ENCODE data around the gene NUCKS1. TPM values are rescaled to one million over a fixed set of nuclear protein-coding genes. Genes with fewer than 3 reads are reported as not detected.

The NUCKS1 gene
- polyA plus RNA-seq, 1 of the 3 experiments (the other 2 are of a cell fraction), result 25.4 TPM

DNA sequence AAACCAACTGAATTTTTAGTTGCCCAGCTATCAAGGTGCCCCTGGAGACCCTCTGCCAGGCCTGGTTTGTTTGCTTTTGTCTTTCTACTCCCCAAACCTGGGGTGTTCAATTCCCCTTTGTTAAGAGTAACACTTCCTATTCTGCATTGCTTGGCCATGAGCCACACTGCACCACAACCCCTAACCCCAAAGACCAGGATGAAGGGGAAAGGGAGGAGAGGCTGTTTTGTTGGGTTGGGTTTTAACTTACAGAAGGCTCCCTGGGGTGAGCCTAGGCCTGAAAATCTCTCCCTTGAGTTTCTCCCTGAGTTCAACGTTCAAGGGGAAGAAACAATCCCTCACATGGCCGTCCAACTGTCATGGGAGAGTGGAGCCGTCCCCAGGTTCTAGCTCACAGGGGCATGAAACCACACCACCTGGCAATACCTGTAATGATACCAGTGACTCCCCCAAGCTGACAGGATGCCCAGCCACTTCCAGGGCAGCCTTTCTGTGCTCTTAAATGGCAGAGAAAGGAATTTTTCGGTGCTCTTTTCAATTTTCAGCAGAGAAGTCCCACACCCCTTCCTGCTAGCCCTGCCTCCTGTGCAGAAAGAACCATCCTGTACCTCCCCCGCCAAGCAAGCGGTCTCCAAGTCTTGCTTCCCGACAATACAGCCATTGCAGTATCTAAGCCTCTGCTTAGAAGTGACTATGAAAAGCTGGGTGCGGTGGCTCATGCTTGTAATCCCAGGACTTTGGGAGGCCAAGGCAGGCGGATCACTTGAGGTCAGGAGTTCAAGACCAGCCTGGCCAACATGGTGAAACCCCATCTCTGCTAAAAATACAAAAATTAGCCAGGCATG, 84.6 kb downstream of the NUCKS1 start:
- Histone ChIP-seq H3K79me2 (ENCODE audit: insufficient read depth) (peaks cover 5% of the 10 kb centered on the region; the same call in 1 of the 2 replicates), H3K4me1 (ENCODE audit: control insufficient read depth in 1 of 2, insufficient read depth in 2 of 2, low read depth in 1 of 2, low read length in 1 of 2) (peaks cover 0 to 16% of the 10 kb centered on the region in 2 experiments; a peak in 1 of 4 replicates), H3K27ac (ENCODE audit: low read depth in 2 of 2, low read length in 1 of 2) (no peak overlapping the region), H3K9me2 (no peaks in the 10 kb centered on the region), H3K9ac (no peak overlapping the region), H3K27me3 (ENCODE audit: insufficient read depth) (no peaks in the 10 kb centered on the region), H4K20me1 (ENCODE audit: insufficient read depth) (no peaks in the 10 kb centered on the region), H3F3A (replicated peaks; ENCODE audit: insufficient read depth) (no peaks in the 10 kb centered on the region), H3K4me3 (ENCODE audit: low read depth in 2 of 2, low read length in 1 of 2) (no peak overlapping the region), H3K9me3 (no peaks in the 10 kb centered on the region), H2AFZ (ENCODE audit: low read depth) (no peak overlapping the region), H3K4me2 (no peak overlapping the region), H3K36me3 (replicated peaks in 1 of 2; ENCODE audit: control insufficient read depth in 1 of 2, insufficient read depth in 2 of 2, low read length in 1 of 2) (no peaks in the 10 kb centered on the region)
- ChIA-PET POLR2A (no interaction called here), CTCF (interaction anchor here (0.9 to 18.5 kb wide), 8 partner anchors 5 to 180 kb away, joined by 3 to 443 read pairs (median 111); partner anchors contain the start of gene SLC45A3)
- no peak for DNase-seq
- no peak for TF ChIP-seq FOXM1 (IDR thresholded peaks at IDR 0.05; ENCODE audit: low read depth)
- TF ChIP-seq MXI1 (IDR thresholded peaks at IDR 0.05; ENCODE audit: low read depth, low read length), result no peak
- no peak for TF ChIP-seq FOSL2 (IDR thresholded peaks at IDR 0.05; ENCODE audit: borderline replicate concordance, low read depth)
- TF ChIP-seq TCF12 (IDR thresholded peaks at IDR 0.05), result no peak
- TF ChIP-seq, protein P1, sequence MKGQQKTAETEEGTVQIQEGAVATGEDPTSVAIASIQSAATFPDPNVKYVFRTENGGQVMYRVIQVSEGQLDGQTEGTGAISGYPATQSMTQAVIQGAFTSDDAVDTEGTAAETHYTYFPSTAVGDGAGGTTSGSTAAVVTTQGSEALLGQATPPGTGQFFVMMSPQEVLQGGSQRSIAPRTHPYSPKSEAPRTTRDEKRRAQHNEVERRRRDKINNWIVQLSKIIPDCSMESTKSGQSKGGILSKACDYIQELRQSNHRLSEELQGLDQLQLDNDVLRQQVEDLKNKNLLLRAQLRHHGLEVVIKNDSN (IDR thresholded peaks at IDR 0.05; ENCODE audit: borderline replicate concordance, low read depth), result no peak
- TF ChIP-seq JUND (IDR thresholded peaks at IDR 0.05), result no peak
- TF ChIP-seq RFX5 (IDR thresholded peaks at IDR 0.05; ENCODE audit: low read length), result no peak
- TF ChIP-seq RCOR1 (IDR thresholded peaks at IDR 0.05; ENCODE audit: low read length), result no peak
- no peak for TF ChIP-seq EZH2phosphoT487 (IDR thresholded peaks at IDR 0.05; ENCODE audit: borderline replicate concordance, low read depth)
- TF ChIP-seq, protein P2, sequence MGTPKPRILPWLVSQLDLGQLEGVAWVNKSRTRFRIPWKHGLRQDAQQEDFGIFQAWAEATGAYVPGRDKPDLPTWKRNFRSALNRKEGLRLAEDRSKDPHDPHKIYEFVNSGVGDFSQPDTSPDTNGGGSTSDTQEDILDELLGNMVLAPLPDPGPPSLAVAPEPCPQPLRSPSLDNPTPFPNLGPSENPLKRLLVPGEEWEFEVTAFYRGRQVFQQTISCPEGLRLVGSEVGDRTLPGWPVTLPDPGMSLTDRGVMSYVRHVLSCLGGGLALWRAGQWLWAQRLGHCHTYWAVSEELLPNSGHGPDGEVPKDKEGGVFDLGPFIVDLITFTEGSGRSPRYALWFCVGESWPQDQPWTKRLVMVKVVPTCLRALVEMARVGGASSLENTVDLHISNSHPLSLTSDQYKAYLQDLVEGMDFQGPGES (IDR thresholded peaks at IDR 0.05; ENCODE audit: low read depth, low read length), result no peak
- TF ChIP-seq YY1 (IDR thresholded peaks at IDR 0.05; ENCODE audit: low read depth), result no peak
- TF ChIP-seq TEAD4 (IDR thresholded peaks at IDR 0.05; ENCODE audit: borderline replicate concordance, insufficient read depth), result no peak
- TF ChIP-seq, protein P3, sequence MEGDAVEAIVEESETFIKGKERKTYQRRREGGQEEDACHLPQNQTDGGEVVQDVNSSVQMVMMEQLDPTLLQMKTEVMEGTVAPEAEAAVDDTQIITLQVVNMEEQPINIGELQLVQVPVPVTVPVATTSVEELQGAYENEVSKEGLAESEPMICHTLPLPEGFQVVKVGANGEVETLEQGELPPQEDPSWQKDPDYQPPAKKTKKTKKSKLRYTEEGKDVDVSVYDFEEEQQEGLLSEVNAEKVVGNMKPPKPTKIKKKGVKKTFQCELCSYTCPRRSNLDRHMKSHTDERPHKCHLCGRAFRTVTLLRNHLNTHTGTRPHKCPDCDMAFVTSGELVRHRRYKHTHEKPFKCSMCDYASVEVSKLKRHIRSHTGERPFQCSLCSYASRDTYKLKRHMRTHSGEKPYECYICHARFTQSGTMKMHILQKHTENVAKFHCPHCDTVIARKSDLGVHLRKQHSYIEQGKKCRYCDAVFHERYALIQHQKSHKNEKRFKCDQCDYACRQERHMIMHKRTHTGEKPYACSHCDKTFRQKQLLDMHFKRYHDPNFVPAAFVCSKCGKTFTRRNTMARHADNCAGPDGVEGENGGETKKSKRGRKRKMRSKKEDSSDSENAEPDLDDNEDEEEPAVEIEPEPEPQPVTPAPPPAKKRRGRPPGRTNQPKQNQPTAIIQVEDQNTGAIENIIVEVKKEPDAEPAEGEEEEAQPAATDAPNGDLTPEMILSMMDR (IDR thresholded peaks at IDR 0.05), result no peak
- TF ChIP-seq, protein P4, sequence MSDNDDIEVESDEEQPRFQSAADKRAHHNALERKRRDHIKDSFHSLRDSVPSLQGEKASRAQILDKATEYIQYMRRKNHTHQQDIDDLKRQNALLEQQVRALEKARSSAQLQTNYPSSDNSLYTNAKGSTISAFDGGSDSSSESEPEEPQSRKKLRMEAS (IDR thresholded peaks at IDR 0.05; ENCODE audit: low read depth), result no peak
- TF ChIP-seq, protein P5, sequence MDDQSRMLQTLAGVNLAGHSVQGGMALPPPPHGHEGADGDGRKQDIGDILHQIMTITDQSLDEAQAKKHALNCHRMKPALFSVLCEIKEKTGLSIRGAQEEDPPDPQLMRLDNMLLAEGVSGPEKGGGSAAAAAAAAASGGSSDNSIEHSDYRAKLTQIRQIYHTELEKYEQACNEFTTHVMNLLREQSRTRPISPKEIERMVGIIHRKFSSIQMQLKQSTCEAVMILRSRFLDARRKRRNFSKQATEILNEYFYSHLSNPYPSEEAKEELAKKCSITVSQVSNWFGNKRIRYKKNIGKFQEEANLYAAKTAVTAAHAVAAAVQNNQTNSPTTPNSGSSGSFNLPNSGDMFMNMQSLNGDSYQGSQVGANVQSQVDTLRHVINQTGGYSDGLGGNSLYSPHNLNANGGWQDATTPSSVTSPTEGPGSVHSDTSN (IDR thresholded peaks at IDR 0.05), result no peak
- no peak for TF ChIP-seq CHD2 (IDR thresholded peaks at IDR 0.05; ENCODE audit: low read length, partially characterized antibody)
- TF ChIP-seq, protein P6, sequence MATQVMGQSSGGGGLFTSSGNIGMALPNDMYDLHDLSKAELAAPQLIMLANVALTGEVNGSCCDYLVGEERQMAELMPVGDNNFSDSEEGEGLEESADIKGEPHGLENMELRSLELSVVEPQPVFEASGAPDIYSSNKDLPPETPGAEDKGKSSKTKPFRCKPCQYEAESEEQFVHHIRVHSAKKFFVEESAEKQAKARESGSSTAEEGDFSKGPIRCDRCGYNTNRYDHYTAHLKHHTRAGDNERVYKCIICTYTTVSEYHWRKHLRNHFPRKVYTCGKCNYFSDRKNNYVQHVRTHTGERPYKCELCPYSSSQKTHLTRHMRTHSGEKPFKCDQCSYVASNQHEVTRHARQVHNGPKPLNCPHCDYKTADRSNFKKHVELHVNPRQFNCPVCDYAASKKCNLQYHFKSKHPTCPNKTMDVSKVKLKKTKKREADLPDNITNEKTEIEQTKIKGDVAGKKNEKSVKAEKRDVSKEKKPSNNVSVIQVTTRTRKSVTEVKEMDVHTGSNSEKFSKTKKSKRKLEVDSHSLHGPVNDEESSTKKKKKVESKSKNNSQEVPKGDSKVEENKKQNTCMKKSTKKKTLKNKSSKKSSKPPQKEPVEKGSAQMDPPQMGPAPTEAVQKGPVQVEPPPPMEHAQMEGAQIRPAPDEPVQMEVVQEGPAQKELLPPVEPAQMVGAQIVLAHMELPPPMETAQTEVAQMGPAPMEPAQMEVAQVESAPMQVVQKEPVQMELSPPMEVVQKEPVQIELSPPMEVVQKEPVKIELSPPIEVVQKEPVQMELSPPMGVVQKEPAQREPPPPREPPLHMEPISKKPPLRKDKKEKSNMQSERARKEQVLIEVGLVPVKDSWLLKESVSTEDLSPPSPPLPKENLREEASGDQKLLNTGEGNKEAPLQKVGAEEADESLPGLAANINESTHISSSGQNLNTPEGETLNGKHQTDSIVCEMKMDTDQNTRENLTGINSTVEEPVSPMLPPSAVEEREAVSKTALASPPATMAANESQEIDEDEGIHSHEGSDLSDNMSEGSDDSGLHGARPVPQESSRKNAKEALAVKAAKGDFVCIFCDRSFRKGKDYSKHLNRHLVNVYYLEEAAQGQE (IDR thresholded peaks at IDR 0.05; ENCODE audit: low read depth, low read length), result no peak
- WGBS (ENCODE audit: low lambda C conversion rate), result 95% methylated on average over 7 of the region's 9 CpGs
